Keratinocyte (primary cell): Measurements from ENCODE around the gene CACNB2. TPM values are rescaled to one million over a fixed set of nuclear protein-coding genes. Genes with fewer than 3 reads are reported as not detected.

Experiments used
- DNase-seq: peaks from one replicate; pipeline ENCODE4 v3.0.0-alpha.2; 2011; ENCODE audit warnings: low read depth, missing footprints, low spot score
- FAIRE-seq: peaks from 2 replicates; lab custom pipeline; 2011; peaks lifted over from hg19 to GRCh38; lab: Jason Lieb, UNC
- H2AFZ ChIP-seq: 2 replicates; pipeline ENCODE4 v1.6.0; 2012; ENCODE audit warnings: low read length, control low read depth, inconsistent platforms; ENCODE audit not compliant: control insufficient read depth
- H3K27ac ChIP-seq: 2 replicates; pipeline ENCODE4 v1.5.1; 2011; ENCODE audit warnings: low read length; ENCODE audit not compliant: control insufficient read depth, insufficient read depth
- H3K27me3 ChIP-seq: 3 replicates; pipeline ENCODE4 v1.6.0; 2011; ENCODE audit warnings: low read length; ENCODE audit not compliant: control insufficient read depth, insufficient read depth; ENCODE audit errors: extremely low read depth
- H3K36me3 ChIP-seq, 2 experiments: 2 replicates in 1 of 2; 3 replicates in 1 of 2; pipeline ENCODE4 v1.5.1; 2011; ENCODE audit warnings: low read length in 2 of 2, mild to moderate bottlenecking in 1 of 2; ENCODE audit not compliant: control insufficient read depth in 2 of 2, insufficient read depth in 2 of 2; ENCODE audit errors: extremely low read depth in 1 of 2
- H3K4me1 ChIP-seq: 3 replicates; pipeline ENCODE4 v1.5.1; 2011; ENCODE audit warnings: low read length; ENCODE audit not compliant: control insufficient read depth, insufficient read depth; ENCODE audit errors: extremely low read depth
- H3K4me2 ChIP-seq: 3 replicates; pipeline ENCODE4 v1.6.0; 2011; ENCODE audit warnings: low read depth, low read length; ENCODE audit not compliant: control insufficient read depth, insufficient read depth; ENCODE audit errors: extremely low read depth
- H3K4me3 ChIP-seq, 3 experiments: fragments of 200-600 bp in 1 of 3; sonication (generic) in 1 of 3; 2 replicates in 2 of 3; 3 replicates in 1 of 3; pipeline ENCODE4 v1.5.1; 2011 to 2016; ENCODE audit warnings: low read length in 3 of 3, mild to moderate bottlenecking in 3 of 3, control low read depth in 2 of 3, inconsistent platforms in 1 of 3, low read depth in 1 of 3, mixed read lengths in 1 of 3, mixed run types in 1 of 3, moderate library complexity in 1 of 3; ENCODE audit not compliant: control insufficient read depth in 2 of 3, insufficient read depth in 2 of 3; ENCODE audit errors: extremely low read depth in 1 of 3
- H3K79me2 ChIP-seq: 2 replicates; pipeline ENCODE4 v1.6.0; 2012; ENCODE audit warnings: low read length; ENCODE audit not compliant: control insufficient read depth, insufficient read depth
- H3K9ac ChIP-seq: 3 replicates; pipeline ENCODE4 v1.6.0; 2011; ENCODE audit warnings: low read length; ENCODE audit not compliant: control insufficient read depth, insufficient read depth; ENCODE audit errors: extremely low read depth
- H3K9me1 ChIP-seq: 3 replicates; pipeline ENCODE4 v1.6.0; 2011; ENCODE audit warnings: low read length; ENCODE audit not compliant: control insufficient read depth, insufficient read depth; ENCODE audit errors: extremely low read depth
- H3K9me3 ChIP-seq: 2 replicates; pipeline ENCODE4 v1.5.1; 2012; ENCODE audit warnings: low read depth, low read length; ENCODE audit not compliant: control insufficient read depth
- H4K20me1 ChIP-seq: 3 replicates; pipeline ENCODE4 v1.6.0; 2011; ENCODE audit warnings: low read length; ENCODE audit not compliant: control insufficient read depth, insufficient read depth; ENCODE audit errors: extremely low read depth
- EZH2 ChIP-seq: IDR thresholded peaks from one replicate; pipeline ENCODE4 v1.6.1; 2012; ENCODE audit warnings: inconsistent platforms, mild to moderate bottlenecking, low read length, moderate library complexity
- dilution Hi-C: fragments of 300-500 bp; cut with MboI; formaldehyde crosslinking; loops from one replicate; pipeline ENCODE4 v1.7.0; 2020; ENCODE audit warnings: low sequenced_read_pairs; ENCODE audit not compliant: extremely low pct_ligation_motif_present
- polyA plus RNA-seq, 5 experiments: library from polyadenylated mRNA; depleted of rRNA in 3 of 5; stranded (reverse) in 3 of 5; stranded (forward) in 1 of 5; unstranded in 1 of 5; fragments of >200 nt; gene quantifications; 1 replicate in 1 of 5; 2 replicates in 3 of 5; 3 replicates in 1 of 5; pipeline versions ENCODE4 v1.2.1 to v1.2.3, GENCODE V29; 2011 to 2012; ENCODE audit warnings: missing spikeins in 2 of 5, low read depth in 1 of 5, low replicate concordance in 1 of 5
- TF ChIP-seq, protein P1 (sequence below), 3 experiments: IDR thresholded peaks in 1 of 3; conservative IDR thresholded peaks in 1 of 3; optimal IDR thresholded peaks in 1 of 3; 2 replicates in 2 of 3; 3 replicates in 1 of 3; pipeline versions ENCODE3 to v1.5.1; 2011; ENCODE audit warnings: low read length in 3 of 3, mild to moderate bottlenecking in 3 of 3, moderate library complexity in 2 of 3, control low read depth in 1 of 3, inconsistent platforms in 1 of 3; ENCODE audit not compliant: insufficient read depth in 2 of 3; ENCODE audit errors: extremely low read depth in 1 of 3

The CACNB2 gene
- polyA plus RNA-seq, 1 donor (not counting 4 experiments of a cell fraction or from before 2014, with no cell fraction given), result 0.03 TPM

DNA sequence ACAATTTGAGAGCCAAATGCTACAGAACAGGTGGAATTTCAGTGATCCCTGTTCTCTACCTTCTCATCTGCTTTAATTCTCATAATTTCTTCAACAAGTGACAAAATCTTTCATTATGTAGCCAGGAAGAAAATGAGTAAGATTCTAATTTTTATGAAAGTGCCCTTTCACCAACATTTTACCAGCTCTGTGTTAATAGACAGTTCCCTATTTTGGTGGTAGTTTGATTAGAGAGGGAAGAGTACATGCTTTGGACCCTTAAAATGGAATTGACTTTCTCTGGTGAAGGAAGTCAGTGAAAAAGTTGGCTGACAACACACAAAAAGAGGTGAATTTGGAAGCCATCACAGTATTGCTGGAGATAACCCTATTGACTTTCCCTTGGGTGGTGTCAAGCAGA is 61.7 kb downstream of the CACNB2 start:
- Histone ChIP-seq H4K20me1 (no peaks in the 10 kb centered on the region), H3K4me2 (no peak overlapping the region), H3K27me3 (peaks cover 2% of the 10 kb centered on the region), H2AFZ (no peak overlapping the region), H3K9ac (no peak overlapping the region), H3K4me1 (no peaks in the 10 kb centered on the region), H3K27ac (no peak overlapping the region), H3K9me3 (no peaks in the 10 kb centered on the region), H3K9me1 (no peaks in the 10 kb centered on the region), H3K4me3 (no peak overlapping the region), H3K79me2 (no peaks in the 10 kb centered on the region), H3K36me3 (no peaks in the 10 kb centered on the region)
- no peak for DNase-seq
- dilution Hi-C loops, result no loop called here
- FAIRE-seq, result no peak
- TF ChIP-seq EZH2, result no peak
- TF ChIP-seq, protein P1, sequence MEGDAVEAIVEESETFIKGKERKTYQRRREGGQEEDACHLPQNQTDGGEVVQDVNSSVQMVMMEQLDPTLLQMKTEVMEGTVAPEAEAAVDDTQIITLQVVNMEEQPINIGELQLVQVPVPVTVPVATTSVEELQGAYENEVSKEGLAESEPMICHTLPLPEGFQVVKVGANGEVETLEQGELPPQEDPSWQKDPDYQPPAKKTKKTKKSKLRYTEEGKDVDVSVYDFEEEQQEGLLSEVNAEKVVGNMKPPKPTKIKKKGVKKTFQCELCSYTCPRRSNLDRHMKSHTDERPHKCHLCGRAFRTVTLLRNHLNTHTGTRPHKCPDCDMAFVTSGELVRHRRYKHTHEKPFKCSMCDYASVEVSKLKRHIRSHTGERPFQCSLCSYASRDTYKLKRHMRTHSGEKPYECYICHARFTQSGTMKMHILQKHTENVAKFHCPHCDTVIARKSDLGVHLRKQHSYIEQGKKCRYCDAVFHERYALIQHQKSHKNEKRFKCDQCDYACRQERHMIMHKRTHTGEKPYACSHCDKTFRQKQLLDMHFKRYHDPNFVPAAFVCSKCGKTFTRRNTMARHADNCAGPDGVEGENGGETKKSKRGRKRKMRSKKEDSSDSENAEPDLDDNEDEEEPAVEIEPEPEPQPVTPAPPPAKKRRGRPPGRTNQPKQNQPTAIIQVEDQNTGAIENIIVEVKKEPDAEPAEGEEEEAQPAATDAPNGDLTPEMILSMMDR (optimal IDR thresholded peaks at IDR 0.05 in 1 of 3, IDR thresholded peaks at IDR 0.05 in 1 of 3, conservative IDR thresholded peaks at IDR 0.05 in 1 of 3; ENCODE audit: extremely low read depth in 1 of 3, insufficient read depth in 2 of 3, low read length in 3 of 3), result no peak

DNA sequence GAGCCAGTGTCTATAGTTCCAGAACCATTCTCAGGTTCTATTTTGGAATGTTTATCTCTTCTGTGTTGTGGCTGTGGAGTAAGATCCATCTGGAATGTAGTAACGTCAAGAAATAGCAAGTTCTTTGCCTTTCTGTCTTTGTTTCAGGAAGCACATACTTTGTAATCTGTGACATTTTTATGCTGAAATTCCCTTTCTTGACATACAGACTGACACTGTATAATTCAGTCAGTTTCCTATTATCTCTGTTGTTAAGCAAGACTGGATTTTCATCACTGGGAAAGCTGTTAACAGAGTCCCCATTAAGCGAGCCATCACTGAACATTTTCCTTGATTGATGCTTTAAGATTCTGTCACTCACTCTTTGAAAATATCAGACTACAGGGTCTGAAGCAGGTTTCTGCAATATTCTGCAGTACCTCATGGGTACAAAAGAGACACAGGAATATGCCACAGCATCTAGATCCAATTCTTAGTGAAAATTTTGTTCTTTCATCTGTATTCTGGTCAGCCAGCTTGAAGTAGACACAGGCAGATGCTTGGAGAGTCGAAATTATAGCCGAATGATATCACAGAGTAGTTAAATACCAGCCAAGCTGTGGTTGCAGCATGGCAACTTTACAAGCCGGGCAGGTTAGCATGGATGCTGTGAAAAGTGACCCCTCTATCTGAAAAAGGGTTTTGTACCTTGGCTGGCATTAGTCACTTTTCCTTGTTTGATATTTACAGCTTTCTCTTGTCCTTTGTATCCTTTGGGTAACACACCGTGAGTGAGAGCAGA is 62.6 kb downstream of the CACNB2 start:
- Histone ChIP-seq H3K4me3 (no peak overlapping the region), H3K4me1 (no peaks in the 10 kb centered on the region), H3K27me3 (peaks cover 2% of the 10 kb centered on the region), H3K4me2 (no peak overlapping the region), H3K9ac (no peak overlapping the region), H3K36me3 (no peaks in the 10 kb centered on the region), H2AFZ (no peak overlapping the region), H3K9me3 (no peaks in the 10 kb centered on the region), H3K27ac (no peak overlapping the region), H3K79me2 (no peaks in the 10 kb centered on the region), H3K9me1 (no peaks in the 10 kb centered on the region), H4K20me1 (no peaks in the 10 kb centered on the region)
- FAIRE-seq (no peak), DNase-seq (no peak)
- TF ChIP-seq, protein P1 (optimal IDR thresholded peaks at IDR 0.05 in 1 of 3, IDR thresholded peaks at IDR 0.05 in 1 of 3, conservative IDR thresholded peaks at IDR 0.05 in 1 of 3; ENCODE audit: extremely low read depth in 1 of 3, insufficient read depth in 2 of 3, low read length in 3 of 3), result no peak
- TF ChIP-seq EZH2, result no peak
- dilution Hi-C loops, result no loop called here
